GM19351 (cell line): Measurements from ENCODE around the gene MYMX.

Experiments
- ATAC-seq: cut with Tn5 transposase; IDR thresholded peaks from one replicate; pipeline ENCODE4 v1.9.1; 2021; ENCODE audit warnings: mild to moderate bottlenecking, moderate library complexity; ENCODE audit not compliant: unreplicated experiment

The MYMX gene

DNA sequence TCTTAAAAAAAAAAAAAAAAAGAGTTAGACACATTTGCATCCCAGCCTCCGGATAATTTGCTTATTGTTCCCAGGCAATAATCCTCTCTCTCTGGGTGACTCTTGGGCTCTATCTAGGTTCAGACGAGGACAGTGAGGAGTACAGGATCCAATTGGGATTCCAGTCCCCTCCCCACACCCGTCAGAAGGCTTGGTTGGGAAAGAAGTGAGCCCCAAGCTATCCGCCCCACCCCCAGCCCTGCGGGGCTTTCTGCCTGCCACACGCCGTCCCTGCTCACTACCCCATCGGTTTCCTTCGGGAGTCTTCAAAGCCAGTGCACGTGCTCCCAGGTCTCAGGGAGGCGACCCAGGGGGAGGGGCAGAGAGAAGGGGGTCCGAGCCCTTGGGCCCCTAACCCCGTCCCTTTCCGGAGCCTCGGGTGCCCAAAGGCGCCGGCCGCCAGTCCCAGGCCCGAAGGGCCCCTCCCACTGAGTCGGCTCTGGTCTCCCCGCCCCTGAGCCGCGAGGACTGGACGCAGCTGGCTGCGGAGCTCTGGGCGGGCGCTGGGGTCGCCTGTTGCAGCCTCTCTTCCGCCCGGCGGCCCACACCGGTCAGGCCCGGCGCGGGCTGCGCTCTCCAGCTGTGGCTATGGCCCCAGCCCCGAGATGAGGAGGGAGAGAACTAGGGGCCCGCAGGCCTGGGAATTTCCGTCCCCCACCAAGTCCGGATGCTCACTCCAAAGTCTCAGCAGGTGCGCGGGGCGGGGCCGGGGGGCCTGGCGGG, 2.5 kb downstream of the MYMX start:
- peak; percentile 50 for ATAC-seq

DNA sequence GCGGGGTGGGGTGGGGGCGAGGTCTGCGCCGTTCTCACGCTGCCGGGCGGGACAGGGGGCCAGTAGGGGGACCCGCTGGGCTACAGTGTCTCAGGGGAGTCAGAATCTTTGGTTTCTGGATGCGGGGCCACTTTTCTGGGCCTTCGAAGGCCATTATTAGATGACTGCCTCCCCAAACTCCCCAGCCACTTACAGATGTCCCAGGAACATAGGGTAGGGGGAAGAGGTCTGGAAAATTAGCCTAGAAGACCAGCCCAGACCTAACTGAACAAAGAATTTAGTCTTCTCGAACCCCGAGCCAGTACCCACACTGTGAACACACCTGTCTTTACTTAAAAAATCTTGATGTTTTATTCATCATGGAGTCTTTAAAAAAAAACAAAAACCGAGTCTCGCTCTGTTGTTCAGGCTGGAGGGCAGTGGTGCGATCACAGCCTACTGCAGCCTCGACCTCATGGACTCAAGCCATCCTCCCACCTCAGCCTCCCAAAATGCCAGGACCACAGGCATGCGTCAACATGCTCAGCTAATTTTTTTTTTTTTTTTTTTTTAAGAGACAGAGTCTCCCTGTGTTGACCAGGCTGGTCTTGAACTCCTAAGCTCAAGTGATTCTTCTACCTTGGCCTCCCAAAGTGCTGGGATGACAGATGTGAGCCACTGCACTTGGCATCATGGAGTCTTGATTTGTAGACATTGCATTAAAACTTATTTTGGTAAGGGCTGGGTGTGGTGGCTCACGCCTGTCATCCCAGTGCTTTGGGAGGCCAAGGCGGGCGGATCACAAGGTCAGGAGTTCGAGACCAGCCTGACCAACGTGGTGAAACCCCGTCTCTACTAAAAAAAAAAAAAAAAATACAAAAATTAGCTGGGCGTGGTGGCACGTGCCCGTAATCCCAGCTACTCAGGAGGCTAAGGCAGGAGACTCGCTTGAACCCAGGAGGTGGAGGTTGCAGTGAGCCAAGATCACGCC, 3.4 kb downstream of the MYMX start:
- no peak for ATAC-seq

DNA sequence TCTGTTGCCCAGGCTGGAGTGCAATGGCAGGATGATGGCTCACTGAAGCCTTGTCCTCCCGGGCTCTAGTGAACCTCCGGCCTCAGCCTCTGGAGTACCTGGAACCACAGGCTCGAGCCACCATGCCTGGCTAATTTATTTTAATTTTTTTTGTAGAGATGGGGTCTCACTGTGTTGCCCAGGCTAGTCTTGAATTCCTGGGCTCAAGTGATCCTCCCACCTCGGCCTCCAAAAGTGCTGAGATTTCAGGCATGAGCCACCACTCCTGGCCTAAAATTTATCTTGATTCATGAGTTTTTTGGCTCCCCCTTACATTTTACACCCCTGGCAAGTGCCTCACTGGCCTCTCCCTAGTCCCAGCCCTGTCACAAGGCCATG, 4.2 kb downstream of the MYMX start:
- no peak for ATAC-seq

GRCh38 chr6:44221291-44221960, 4.7 kb downstream of the MYMX start:
- peak; percentile 48 for ATAC-seq

GRCh38 chr6:44221961-44222335, 5.2 kb downstream of the MYMX start:
- no peak for ATAC-seq

- ATAC-seq: no peak
Measured at GRCh38 chr6:44222486-44223318, 6.0 kb downstream of the MYMX start.

- peak; percentile 44 for ATAC-seq
Measured at GRCh38 chr6:44223319-44224028, 6.7 kb downstream of the MYMX start, which contains the start of gene SLC29A1. SLC29A1 (plus strand) TSS chr6:44223595; CDS start chr6:44227314, 3,719 bp downstream.

DNA sequence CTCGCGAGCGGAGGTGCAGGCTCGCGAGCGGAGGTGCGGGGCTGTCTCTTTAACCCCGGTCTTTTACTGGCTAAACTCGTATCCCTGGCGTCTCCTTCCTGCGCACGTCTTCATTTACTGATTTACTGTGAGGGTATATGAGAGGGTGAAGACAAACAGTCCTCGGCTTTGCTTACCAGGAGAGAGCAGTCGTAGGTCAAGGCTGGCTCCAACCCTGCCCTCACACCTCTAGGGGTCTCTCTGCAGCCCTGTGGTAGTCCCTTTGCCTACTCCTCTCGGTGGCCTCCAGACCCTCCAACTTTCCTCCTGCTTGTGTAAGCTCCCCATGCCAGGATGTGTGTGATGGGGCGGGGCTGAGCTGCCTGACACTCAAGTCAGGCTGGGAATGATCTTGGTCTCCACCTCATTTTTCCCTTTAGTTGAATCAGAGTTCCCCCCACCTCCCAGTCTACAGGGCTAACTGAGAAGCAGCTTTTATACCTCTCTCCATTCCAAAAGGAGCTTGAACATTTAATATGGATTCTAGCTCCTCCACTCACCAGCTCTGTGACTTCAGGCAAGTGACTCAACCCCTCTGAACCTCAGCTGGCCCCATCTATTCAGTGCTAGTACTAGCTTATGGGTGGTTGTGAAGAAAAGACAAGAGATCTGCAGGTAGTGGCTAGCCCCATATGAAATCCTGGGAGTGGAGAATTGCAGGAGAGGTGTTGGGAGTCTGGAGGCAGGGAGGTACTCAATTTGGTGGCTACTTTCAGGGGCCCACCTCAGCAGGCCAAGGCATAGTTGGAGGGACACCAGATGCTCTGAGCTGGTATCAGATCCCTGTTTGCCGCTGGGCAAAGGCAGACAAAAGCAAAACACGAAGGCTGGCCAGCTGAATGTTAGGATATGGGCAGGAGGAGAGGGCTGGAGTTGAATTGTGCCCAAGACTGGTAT, 7.6 kb downstream of the MYMX start:
- ATAC-seq: peak; percentile 10

DNA sequence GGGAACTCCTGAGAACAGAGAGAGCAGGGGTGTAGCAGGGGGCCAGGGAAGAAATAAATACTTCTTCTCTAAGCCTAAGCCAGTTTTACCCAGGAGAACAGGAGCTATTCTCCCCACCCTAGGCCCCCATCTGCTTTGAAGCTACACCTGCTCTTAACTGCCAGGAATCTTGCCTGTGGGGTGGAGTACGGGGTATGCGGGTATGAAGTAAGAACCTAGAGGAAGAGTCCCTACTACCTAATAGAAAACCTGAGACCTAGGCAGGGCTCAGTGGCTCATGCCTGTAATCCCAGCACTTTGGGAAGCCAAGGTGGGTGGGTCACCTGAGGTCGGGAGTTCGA, 8.2 kb downstream of the MYMX start:
- ATAC-seq: no peak

DNA sequence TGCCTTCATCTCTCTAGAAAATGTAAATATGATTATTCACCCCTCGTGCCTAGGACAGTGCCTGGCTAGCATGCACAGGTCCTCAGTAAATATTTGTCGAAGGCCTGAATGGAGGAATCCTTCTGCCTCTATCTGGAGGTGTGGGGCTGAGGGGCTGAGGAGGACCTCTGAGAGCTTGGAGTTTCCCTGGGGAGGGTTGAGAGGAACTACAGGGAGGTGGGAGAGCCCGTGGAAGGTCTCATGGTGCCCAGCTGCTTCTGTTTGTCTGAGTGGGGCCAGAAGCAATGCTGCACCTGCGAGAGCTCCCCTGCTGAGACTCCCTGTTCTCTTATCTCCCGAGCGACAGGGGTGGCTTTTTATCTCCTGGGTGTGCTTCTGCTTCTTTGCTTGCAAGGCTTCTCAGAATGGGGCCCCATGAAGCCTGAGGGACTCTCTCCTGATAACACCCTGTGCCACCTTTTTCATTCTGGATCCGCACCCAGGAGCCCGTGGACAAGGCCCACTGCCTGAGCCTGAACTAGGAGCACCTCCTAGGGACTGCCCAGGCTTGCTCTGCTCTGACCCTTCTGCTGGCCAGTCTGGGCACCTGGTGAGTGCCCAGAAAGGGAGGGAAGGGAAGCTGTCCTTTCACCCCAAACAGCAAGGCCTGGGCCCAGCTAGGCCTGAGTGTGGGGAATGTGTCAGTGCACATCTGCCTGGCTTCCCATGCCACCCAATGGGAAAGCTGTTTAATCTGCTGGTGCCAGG, 9.0 kb downstream of the MYMX start:
- no peak for ATAC-seq

GRCh38 chr6:44226368-44227147, 9.8 kb downstream of the MYMX start:
- no peak for ATAC-seq

DNA sequence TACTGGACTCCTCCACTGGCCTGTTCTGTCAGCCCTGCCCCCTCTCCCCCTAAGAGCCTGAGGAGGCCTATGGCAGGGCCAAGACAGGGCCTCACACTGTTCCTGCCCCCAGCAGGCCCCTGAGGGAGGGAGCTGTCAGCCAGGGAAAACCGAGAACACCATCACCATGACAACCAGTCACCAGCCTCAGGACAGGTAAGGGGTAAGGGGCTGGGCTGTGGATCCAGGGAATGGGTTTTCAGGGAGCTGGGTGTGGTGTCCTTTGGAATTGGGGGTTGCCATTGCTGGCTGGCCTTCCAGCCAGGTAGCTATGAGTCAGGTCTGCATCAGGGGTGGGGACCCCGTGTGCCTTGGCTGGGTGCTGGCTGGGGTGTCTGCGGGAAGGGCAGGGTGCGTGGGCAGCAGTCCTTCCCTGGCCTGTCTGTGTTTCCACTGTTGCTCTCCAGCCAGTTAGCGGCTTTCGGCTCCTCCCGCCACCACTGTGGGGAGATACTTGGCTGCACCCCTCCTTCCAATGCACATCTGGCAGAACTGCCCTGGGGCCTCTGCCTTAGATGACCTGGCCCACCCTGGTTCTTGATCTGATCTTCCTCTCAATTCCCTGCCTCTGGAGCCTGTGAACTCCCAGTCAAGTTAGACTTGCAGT, 10.5 kb downstream of the MYMX start:
- no peak for ATAC-seq

- ATAC-seq: no peak
Measured at GRCh38 chr6:44228031-44228430, 11.3 kb downstream of the MYMX start.

- ATAC-seq: no peak
Measured at GRCh38 chr6:44228433-44228832, 11.7 kb downstream of the MYMX start.

DNA sequence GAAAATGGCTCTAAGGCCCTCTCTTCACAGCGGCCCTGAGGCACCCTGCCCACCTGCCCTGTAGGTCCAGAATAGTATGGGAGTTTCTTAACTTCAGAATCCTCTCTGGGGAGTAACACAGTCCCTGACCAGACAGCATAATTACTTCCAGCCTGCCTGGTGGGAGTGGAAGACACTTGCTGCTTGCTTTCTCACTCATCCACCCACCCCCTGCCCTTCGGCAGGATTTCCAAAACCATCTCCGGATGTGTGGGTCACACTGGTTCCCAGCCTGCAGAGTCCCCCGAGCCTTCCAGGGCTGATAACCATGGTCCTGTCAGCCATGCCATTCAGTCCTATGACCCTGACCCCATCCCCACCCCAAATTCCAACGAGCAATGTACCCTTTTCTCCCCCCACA, 12.1 kb downstream of the MYMX start:
- ATAC-seq: no peak

GRCh38 chr6:44229376-44230033, 12.8 kb downstream of the MYMX start:
- no peak for ATAC-seq
